PC-3 (cell line): ENCODE measurements around the gene GTSF1L. TPM values are rescaled to one million over a fixed set of nuclear protein-coding genes. Genes with fewer than 3 reads are reported as not detected.
A peak's percentile ranks its signal among the peaks of the same experiment; 100 is the strongest.

Experiments
- ATAC-seq: fragments of 200-7000 bp; cut with Tn5 transposase; 2 replicates; pipeline ENCODE4 v1.9.1; 2020; ENCODE audit warnings: mild to moderate bottlenecking, moderate library complexity
- BruUV-seq: library from RNA; stranded (reverse); fragments of 400-500 nt; replicated peaks from 2 replicates; lab custom pipeline; 2021; lab: Mats Ljungman, UMichigan
- CTCF ChIA-PET: fragments of 300-600 bp; sonication (Branson Sonifier 250); formaldehyde crosslinking; loops from one replicate; lab custom pipeline; 2022; ENCODE audit warnings: antibody characterized with exemption; lab: Charles Lee
- POLR2A ChIA-PET: fragments of 300-600 bp; sonication (Branson Sonifier 250); formaldehyde crosslinking; loops from one replicate; lab custom pipeline; 2022; ENCODE audit warnings: antibody characterized with exemption; ENCODE audit not compliant: unreplicated experiment; lab: Charles Lee
- DNase-seq: peaks from one replicate; pipeline ENCODE4 v3.0.0-alpha.2; 2015
- H2AFZ ChIP-seq: fragments of 300-600 bp; sonication (generic); 2 replicates; pipeline ENCODE4 v1.6.0; 2016; ENCODE audit warnings: antibody characterized with exemption, low read length
- H3F3A ChIP-seq: fragments of 300-600 bp; sonication (generic); one replicate; pipeline ENCODE4 v1.6.0; 2017; ENCODE audit warnings: antibody characterized with exemption, low read length, control low read depth, mild to moderate bottlenecking; ENCODE audit not compliant: unreplicated experiment
- H3K27ac ChIP-seq: fragments of 300-600 bp; sonication (generic); 2 replicates; pipeline ENCODE4 v1.5.1; 2016; ENCODE audit warnings: mild to moderate bottlenecking, low read length
- H3K27me3 ChIP-seq: fragments of 300-600 bp; sonication (generic); 2 replicates; pipeline ENCODE4 v1.6.1; 2016; ENCODE audit warnings: low read length, mixed read lengths
- H3K36me3 ChIP-seq: fragments of 300-600 bp; sonication (generic); 2 replicates; pipeline ENCODE4 v1.6.1; 2016; ENCODE audit warnings: low read depth, mixed run types, low read length, mixed read lengths
- H3K4me1 ChIP-seq: fragments of 300-600 bp; sonication (generic); 2 replicates; pipeline ENCODE4 v1.5.1; 2016; ENCODE audit warnings: low read length; ENCODE audit not compliant: insufficient read depth
- H3K4me2 ChIP-seq: fragments of 300-600 bp; sonication (generic); 2 replicates; pipeline ENCODE4 v1.6.0; 2016; ENCODE audit warnings: low read length
- H3K4me3 ChIP-seq: fragments of 300-600 bp; sonication (generic); 2 replicates; pipeline ENCODE4 v1.5.1; 2016; ENCODE audit warnings: mild to moderate bottlenecking, low read length, mixed read lengths
- H3K79me2 ChIP-seq: fragments of 300-600 bp; sonication (generic); 2 replicates; pipeline ENCODE4 v1.6.1; 2017; ENCODE audit warnings: low read length, mixed read lengths
- H3K9ac ChIP-seq: fragments of 300-600 bp; sonication (generic); 2 replicates; pipeline ENCODE4 v1.6.0; 2016; ENCODE audit warnings: mild to moderate bottlenecking, low read length
- H3K9me2 ChIP-seq: fragments of 300-600 bp; sonication (generic); replicated peaks from 2 replicates; pipeline ENCODE4 v1.6.1; 2016; ENCODE audit warnings: mixed run types, low read length, mixed read lengths
- H3K9me3 ChIP-seq: fragments of 300-600 bp; sonication (generic); 2 replicates; pipeline ENCODE4 v1.6.1; 2016; ENCODE audit warnings: low read length, mixed read lengths
- H4K20me1 ChIP-seq: fragments of 300-600 bp; sonication (generic); 2 replicates; pipeline ENCODE4 v1.6.1; 2016; ENCODE audit warnings: low read length, mixed read lengths
- EZH2 ChIP-seq: fragments of 300-600 bp; sonication (generic); IDR thresholded peaks from one replicate; pipeline ENCODE4 v1.6.1; 2017; ENCODE audit warnings: antibody characterized with exemption, mild to moderate bottlenecking, low read length; ENCODE audit not compliant: unreplicated experiment
- EZH2phosphoT487 ChIP-seq: fragments of 300-600 bp; sonication (generic); IDR thresholded peaks from 2 replicates; pipeline ENCODE4 v1.6.1; 2018; ENCODE audit warnings: mild to moderate bottlenecking, antibody characterized with exemption, low read length, borderline replicate concordance
- intact Hi-C: fragments of 100-400 bp; cut with micrococcal nuclease; formaldehyde crosslinking; loops from 2 replicates; pipeline ENCODE4 v1.9.0; 2023
- total RNA-seq: library from RNA; depleted of rRNA; stranded (reverse); fragments of >200 nt; gene quantifications from 2 replicates; pipeline ENCODE4 v1.2.3, GENCODE V29; 2014
- TF ChIP-seq, protein P1 (sequence below): fragments of 300-600 bp; sonication (generic); conservative IDR thresholded peaks from 2 replicates; pipeline ENCODE4 v1.5.1; 2017; ENCODE audit warnings: antibody characterized with exemption, low read depth, mild to moderate bottlenecking, low read length

Gene GTSF1L
- total RNA-seq, 1 experiment from 2014 or later: not detected

- intact Hi-C loops: loop anchor here (10.0 kb wide), 1 partner anchor 193 kb away; no protein-coding TSS in a partner anchor
- Histone ChIP-seq H3K4me1 (peaks cover 32% of the 10 kb centered on the region), H3K4me3 (no peak overlapping the region), H3K9me3 (no peaks in the 10 kb centered on the region), H4K20me1 (no peaks in the 10 kb centered on the region), H3K79me2 (no peaks in the 10 kb centered on the region), H2AFZ (no peak overlapping the region), H3K9ac (no peak overlapping the region), H3K27ac (peak overlapping the region; percentile 48; the same call in 1 of the 2 replicates), H3F3A (no peaks in the 10 kb centered on the region), H3K27me3 (no peaks in the 10 kb centered on the region), H3K9me2 (no peaks in the 10 kb centered on the region), H3K36me3 (no peaks in the 10 kb centered on the region), H3K4me2 (peak overlapping the region; percentile 46)
- no TSS peak for BruUV-seq
- ChIA-PET CTCF (interaction anchor here (0.6 kb wide), 1 partner anchor 294 kb away, joined by 5 read pairs; no protein-coding TSS in a partner anchor), POLR2A (no interaction called here)
- ATAC-seq (no peak), DNase-seq (no peak)
- TF ChIP-seq EZH2phosphoT487 (no peak), EZH2 (no peak)
- TF ChIP-seq, protein P1, sequence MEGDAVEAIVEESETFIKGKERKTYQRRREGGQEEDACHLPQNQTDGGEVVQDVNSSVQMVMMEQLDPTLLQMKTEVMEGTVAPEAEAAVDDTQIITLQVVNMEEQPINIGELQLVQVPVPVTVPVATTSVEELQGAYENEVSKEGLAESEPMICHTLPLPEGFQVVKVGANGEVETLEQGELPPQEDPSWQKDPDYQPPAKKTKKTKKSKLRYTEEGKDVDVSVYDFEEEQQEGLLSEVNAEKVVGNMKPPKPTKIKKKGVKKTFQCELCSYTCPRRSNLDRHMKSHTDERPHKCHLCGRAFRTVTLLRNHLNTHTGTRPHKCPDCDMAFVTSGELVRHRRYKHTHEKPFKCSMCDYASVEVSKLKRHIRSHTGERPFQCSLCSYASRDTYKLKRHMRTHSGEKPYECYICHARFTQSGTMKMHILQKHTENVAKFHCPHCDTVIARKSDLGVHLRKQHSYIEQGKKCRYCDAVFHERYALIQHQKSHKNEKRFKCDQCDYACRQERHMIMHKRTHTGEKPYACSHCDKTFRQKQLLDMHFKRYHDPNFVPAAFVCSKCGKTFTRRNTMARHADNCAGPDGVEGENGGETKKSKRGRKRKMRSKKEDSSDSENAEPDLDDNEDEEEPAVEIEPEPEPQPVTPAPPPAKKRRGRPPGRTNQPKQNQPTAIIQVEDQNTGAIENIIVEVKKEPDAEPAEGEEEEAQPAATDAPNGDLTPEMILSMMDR: no peak
Measured at GRCh38 chr20:43752051-43752360, 25.2 kb upstream of the GTSF1L start.

GRCh38 chr20:43751167-43752050 is 24.6 kb upstream of the GTSF1L start:
- H4K20me1 ChIP-seq: no peaks in the 10 kb centered on the region
- peak overlapping the region; percentile 46 for H3K4me2 ChIP-seq
- intact Hi-C loops: loop anchor here (1.0 to 10.0 kb wide), 2 partner anchors 93 to 193 kb away; no protein-coding TSS in a partner anchor
- DNase-seq (peak; percentile 96), ATAC-seq (peak; percentile 84)
- no peaks in the 10 kb centered on the region for H3K79me2 ChIP-seq
- ChIA-PET POLR2A (interaction anchor here (0.6 kb wide), 1 partner anchor 174 kb away, joined by 6 read pairs; no protein-coding TSS in a partner anchor), CTCF (interaction anchor here (0.6 to 1.0 kb wide), 3 partner anchors 89 to 295 kb away, joined by 3 to 6 read pairs (median 5); no protein-coding TSS in a partner anchor)
- H3K9ac ChIP-seq: no peak overlapping the region
- H3F3A ChIP-seq: no peaks in the 10 kb centered on the region
- no TSS peak for BruUV-seq
- H3K4me3 ChIP-seq: no peak overlapping the region
- no peaks in the 10 kb centered on the region for H3K9me2 ChIP-seq
- no peaks in the 10 kb centered on the region for H3K36me3 ChIP-seq
- H3K27ac ChIP-seq: peak overlapping the region; percentile 48
- TF ChIP-seq, protein P1: peak; percentile 47; the same call in 1 of the 2 replicates
- no peak for TF ChIP-seq EZH2phosphoT487
- peaks cover 32% of the 10 kb centered on the region for H3K4me1 ChIP-seq
- H3K27me3 ChIP-seq: no peaks in the 10 kb centered on the region
- H2AFZ ChIP-seq: no peak overlapping the region
- no peaks in the 10 kb centered on the region for H3K9me3 ChIP-seq
